Peyer's patch (tissue), 4 donors: ENCODE data around the gene HSD17B14.
A peak's percentile ranks its signal among the peaks of the same experiment; 100 is the strongest.
"Not testable (repeated sequence)": the region's sequence is repeated elsewhere in the genome, so short reads cannot be mapped to it uniquely, and the experiment has no call there.

Experiments used
- CTCF ChIP-seq, 6 experiments: fragments of 450-650 bp in 4 of 6; fragments of 200-600 bp in 2 of 6; sonication (generic) in 1 of 6; IDR thresholded peaks; one replicate each; pipeline ENCODE4 v1.5.1; 2017 to 2019; ENCODE audit warnings: antibody characterized with exemption in 6 of 6, mild to moderate bottlenecking in 3 of 6, moderate library complexity in 1 of 6
- POLR2A ChIP-seq, 2 donors: fragments of 450-650 bp; IDR thresholded peaks; one replicate each; pipeline ENCODE4 v1.5.1; 2017; ENCODE audit warnings: antibody characterized with exemption in 2 of 2, mild to moderate bottlenecking in 2 of 2, moderate library complexity in 2 of 2

DNA sequence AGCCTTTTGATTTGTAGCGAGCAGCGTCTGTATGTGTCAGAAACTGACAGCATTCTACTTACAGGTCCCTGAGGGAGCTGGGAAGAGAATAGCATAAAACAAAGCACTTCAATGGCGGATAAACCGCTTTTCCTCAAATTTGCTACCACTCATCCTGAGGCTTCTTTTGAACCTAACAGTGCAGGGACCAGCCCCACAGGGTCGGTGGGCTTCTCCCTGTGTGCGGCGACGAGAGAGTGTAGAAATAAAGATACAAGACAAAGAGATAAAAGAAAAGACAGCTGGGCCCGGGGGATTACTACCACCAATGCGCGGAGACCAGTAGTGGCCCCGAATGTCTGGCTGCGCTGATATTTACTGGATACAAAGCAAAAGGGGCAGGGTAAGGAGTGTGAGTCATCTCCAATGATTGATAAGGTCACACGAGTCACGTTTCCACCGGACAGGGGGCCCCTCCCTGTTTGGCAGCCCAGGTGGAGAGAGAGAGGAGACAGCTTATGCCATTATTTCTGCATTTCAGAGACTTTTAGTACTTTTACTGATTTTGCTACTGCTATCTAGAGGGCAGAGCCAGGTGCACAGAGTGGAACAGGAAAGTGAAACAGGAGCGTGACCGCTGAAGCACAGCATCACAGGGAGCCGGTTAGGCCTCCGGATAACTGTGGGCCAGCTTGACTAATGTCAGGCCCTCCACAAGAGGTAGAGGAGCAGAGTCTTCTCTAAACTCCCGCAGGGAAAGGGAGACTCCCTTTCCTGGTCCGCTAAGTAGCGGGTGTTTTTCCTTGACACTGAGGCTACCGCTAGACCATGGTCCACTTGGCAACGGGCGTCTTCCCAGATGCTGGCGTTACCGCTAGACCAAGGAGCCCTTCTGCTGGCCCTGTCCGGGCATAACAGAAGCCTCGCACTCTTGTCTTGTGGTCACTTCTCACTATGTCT is 40.0 kb upstream of the HSD17B14 start:
- TF ChIP-seq CTCF (IDR thresholded peaks at IDR 0.05): not testable (repeated sequence)
- TF ChIP-seq POLR2A (IDR thresholded peaks at IDR 0.05): peak in 1 of 2 donors; percentile 14
